PFSK-1 (cell line): ENCODE measurements around the gene CCNI.

Source experiments
- POLR2AphosphoS5 ChIP-seq: IDR thresholded peaks from 2 replicates; pipeline ENCODE4 v1.6.1; 2012; ENCODE audit warnings: low read depth, mild to moderate bottlenecking, control low read depth, low read length, moderate library complexity
- REST ChIP-seq, 2 experiments: IDR thresholded peaks; 2 replicates each; pipeline versions ENCODE4 v1.6.1 to v1.8.0; 2011 to 2012; ENCODE audit warnings: low read depth in 2 of 2, low read length in 2 of 2, control low read depth in 1 of 2, inconsistent platforms in 1 of 2, mild to moderate bottlenecking in 1 of 2, moderate library complexity in 1 of 2; ENCODE audit not compliant: insufficient read depth in 1 of 2
- SIN3A ChIP-seq: IDR thresholded peaks from 2 replicates; pipeline ENCODE4 v1.6.1; 2012; ENCODE audit warnings: mild to moderate bottlenecking, low read length, moderate library complexity, borderline replicate concordance; ENCODE audit not compliant: insufficient read depth
- TAF1 ChIP-seq: IDR thresholded peaks from 2 replicates; pipeline ENCODE4 v1.6.1; 2012; ENCODE audit warnings: low read length, control low read depth, borderline replicate concordance; ENCODE audit not compliant: insufficient read depth

- TF ChIP-seq POLR2AphosphoS5 (no peak), TAF1 (no peak), SIN3A (no peak), REST (IDR thresholded peaks at IDR 0.05; ENCODE audit: insufficient read depth in 1 of 2, low read depth in 2 of 2, low read length in 2 of 2) (no peak)
Observed at GRCh38 chr4:77009511-77010115, 66.2 kb downstream of the CCNI start.
